Type B pancreatic cell (in vitro differentiated cells): ENCODE results near the gene PLCL2. TPM values are rescaled to one million over a fixed set of nuclear protein-coding genes. Genes with fewer than 3 reads are reported as not detected.

Experiments used
- DNase-seq: peaks from one replicate; pipeline ENCODE4 v3.0.0; 2021; ENCODE audit warnings: mixed read lengths; ENCODE audit not compliant: unreplicated experiment; ENCODE audit errors: extremely low spot score
- H3K27ac Mint-ChIP-seq: 2 replicates; pipeline ENCODE4 v1.8.0; 2021; ENCODE audit warnings: mild to moderate bottlenecking, mixed read lengths
- H3K27me3 Mint-ChIP-seq: 2 replicates; pipeline ENCODE4 v1.8.0; 2021; ENCODE audit warnings: mixed read lengths
- H3K36me3 Mint-ChIP-seq: 2 replicates; pipeline ENCODE4 v1.8.0; 2021; ENCODE audit warnings: mixed read lengths
- H3K4me1 Mint-ChIP-seq: one replicate; pipeline ENCODE4 v1.8.0; 2021; ENCODE audit warnings: mixed read lengths; ENCODE audit not compliant: unreplicated experiment
- H3K4me3 Mint-ChIP-seq: 2 replicates; pipeline ENCODE4 v1.8.0; 2021; ENCODE audit warnings: mild to moderate bottlenecking, mixed read lengths
- H3K9me3 Mint-ChIP-seq: 2 replicates; pipeline ENCODE4 v1.8.0; 2021; ENCODE audit warnings: mixed read lengths
- CTCF ChIP-seq: fragments of 200-600 bp; sonication (generic); conservative IDR thresholded peaks from 2 replicates; pipeline ENCODE4 v1.5.0; 2021; ENCODE audit warnings: antibody characterized with exemption, mild to moderate bottlenecking
- long read RNA-seq: library from polyadenylated mRNA; unstranded; transcript quantifications from one replicate; pipeline ENCODE4 v2.0.0, GENCODE V29; 2020
- total RNA-seq: library from RNA; stranded (reverse); gene quantifications from 2 replicates; pipeline ENCODE4 v1.2.1, GENCODE V29; 2021; ENCODE audit warnings: low replicate concordance

Gene PLCL2
- 6.5 and 10.6 TPM in 2 replicates for total RNA-seq
- long read RNA-seq, partial matches to known transcripts, result 1 of 1 reads
- long read RNA-seq, other reads (novel, unspliced or antisense), result 0 of 1 reads

- Mint-ChIP-seq H3K9me3 (no peaks in the 10 kb centered on the region), H3K36me3 (no peaks in the 10 kb centered on the region), H3K4me1 (peaks cover 40% of the 10 kb centered on the region), H3K4me3 (peak within 1 kb of the TSS; percentile 95), H3K27me3 (peaks cover 21% of the 10 kb centered on the region), H3K27ac (peak within 1 kb of the TSS; percentile 87)
- DNase-seq, result peak; percentile 69
- TF ChIP-seq CTCF, result no peak
Observed at GRCh38 chr3:16884748-16885592, at the start of gene PLCL2. PLCL2 (plus strand) TSS chr3:16884955; CDS start chr3:16885040, 85 bp downstream.

- H3K4me1 Mint-ChIP-seq, result peaks cover 5% of the 10 kb centered on the region
- H3K9me3 Mint-ChIP-seq, result no peaks in the 10 kb centered on the region
- DNase-seq, result no peak
- H3K4me3 Mint-ChIP-seq, result no peak overlapping the region
- H3K27ac Mint-ChIP-seq, result no peak overlapping the region
- no peaks in the 10 kb centered on the region for H3K27me3 Mint-ChIP-seq
- no peak for TF ChIP-seq CTCF
- no peaks in the 10 kb centered on the region for H3K36me3 Mint-ChIP-seq
Observed at GRCh38 chr3:16836505-16837237, 48.1 kb upstream of the PLCL2 start.

GRCh38 chr3:16837602-16838001 lies 47.2 kb upstream of the PLCL2 start:
- no peak for TF ChIP-seq CTCF
- no peak overlapping the region for H3K4me3 Mint-ChIP-seq
- H3K4me1 Mint-ChIP-seq, result peaks cover 5% of the 10 kb centered on the region
- no peak overlapping the region for H3K27ac Mint-ChIP-seq
- no peaks in the 10 kb centered on the region for H3K9me3 Mint-ChIP-seq
- H3K36me3 Mint-ChIP-seq, result no peaks in the 10 kb centered on the region
- no peaks in the 10 kb centered on the region for H3K27me3 Mint-ChIP-seq
- no peak for DNase-seq

- no peaks in the 10 kb centered on the region for H3K36me3 Mint-ChIP-seq
- H3K4me3 Mint-ChIP-seq, result no peak overlapping the region
- no peaks in the 10 kb centered on the region for H3K9me3 Mint-ChIP-seq
Observed at GRCh38 chr3:16838561-16838960, 46.2 kb upstream of the PLCL2 start.

More at GRCh38 chr3:16838561-16838960, 46.2 kb upstream of the PLCL2 start:
- H3K27ac Mint-ChIP-seq, result no peak overlapping the region
- no peaks in the 10 kb centered on the region for H3K27me3 Mint-ChIP-seq
- TF ChIP-seq CTCF, result no peak
- peaks cover 5% of the 10 kb centered on the region for H3K4me1 Mint-ChIP-seq
- DNase-seq, result no peak
